HCT116 (cell line): ENCODE measurements around the gene STARD8.

Experiments
- CTCF ChIP-seq, 3 experiments: fragments of 200-600 bp in 1 of 3; sonication (generic) in 1 of 3; IDR thresholded peaks in 2 of 3; conservative IDR thresholded peaks in 1 of 3; 2 replicates each; pipeline ENCODE4 v1.5.1; 2012 to 2017; ENCODE audit warnings: low read depth in 2 of 3, low read length in 2 of 3, antibody characterized with exemption in 1 of 3, borderline replicate concordance in 1 of 3, control low read depth in 1 of 3, mild to moderate bottlenecking in 1 of 3, mixed read lengths in 1 of 3, mixed run types in 1 of 3, moderate library complexity in 1 of 3; ENCODE audit not compliant: insufficient read depth in 1 of 3
- EGR1 ChIP-seq: IDR thresholded peaks from 2 replicates; pipeline ENCODE4 v1.6.1; 2012; ENCODE audit warnings: low read depth
- POLR2A ChIP-seq: IDR thresholded peaks from 2 replicates; pipeline ENCODE4 v1.7.0; 2011; ENCODE audit warnings: borderline replicate concordance; ENCODE audit not compliant: insufficient read depth, insufficient read length; ENCODE audit errors: extremely low read depth

- TF ChIP-seq POLR2A: no peak
- TF ChIP-seq CTCF (IDR thresholded peaks at IDR 0.05 in 2 of 3, conservative IDR thresholded peaks at IDR 0.05 in 1 of 3; ENCODE audit: borderline replicate concordance in 1 of 3, insufficient read depth in 1 of 3, low read depth in 2 of 3, low read length in 2 of 3): no peak
- TF ChIP-seq EGR1: no peak
Measured at GRCh38 chrX:68644861-68645260, 2.6 kb upstream of the STARD8 start.
